DND-41 (cell line): Measurements from ENCODE around the gene ADI1.

Experiments
- CTCF ChIP-seq: IDR thresholded peaks from 2 replicates; pipeline ENCODE4 v1.5.1; 2012; ENCODE audit warnings: borderline replicate concordance, low read length, moderate library complexity, mild to moderate bottlenecking; ENCODE audit not compliant: poor library complexity, severe bottlenecking; ENCODE audit errors: extremely low read depth
- EZH2 ChIP-seq: IDR thresholded peaks from 3 replicates; pipeline ENCODE4 v1.6.1; 2012; ENCODE audit warnings: borderline replicate concordance, low read depth, mild to moderate bottlenecking, moderate library complexity, low read length, inconsistent platforms; ENCODE audit not compliant: severe bottlenecking

GRCh38 chr2:3466966-3467365 lies 52.4 kb downstream of the ADI1 start:
- TF ChIP-seq CTCF, result no peak
- TF ChIP-seq EZH2, result no peak
